Panc1 (cell line): ENCODE data around the gene DLGAP1. TPM values are rescaled to one million over a fixed set of nuclear protein-coding genes. Genes with fewer than 3 reads are reported as not detected.

ENCODE experiments used
- ATAC-seq: fragments of 200-7000 bp; cut with Tn5 transposase; 2 replicates; pipeline ENCODE4 v1.9.1; 2020; ENCODE audit warnings: mild to moderate bottlenecking, moderate library complexity
- BruUV-seq: library from RNA; stranded (reverse); fragments of 400-500 nt; replicated peaks from 2 replicates; lab custom pipeline; 2021; lab: Mats Ljungman, UMichigan
- CTCF ChIA-PET: fragments of 300-600 bp; sonication (Branson Sonifier 250); formaldehyde crosslinking; loops from one replicate; lab custom pipeline; 2022; ENCODE audit warnings: antibody characterized with exemption; lab: Charles Lee
- POLR2A ChIA-PET: fragments of 300-600 bp; sonication (Branson Sonifier 250); formaldehyde crosslinking; loops from one replicate; lab custom pipeline; 2022; ENCODE audit warnings: antibody characterized with exemption; lab: Charles Lee
- DNase-seq: peaks from one replicate; pipeline ENCODE4 v3.0.0-alpha.2; 2010; ENCODE audit warnings: low read depth, low spot score
- H3K27ac ChIP-seq: 2 replicates; pipeline ENCODE4 v1.5.1; 2011; ENCODE audit warnings: mild to moderate bottlenecking, low read length, inconsistent platforms
- H3K27me3 ChIP-seq: fragments of 200-500 bp; sonication (Bioruptor generic); 2 replicates; pipeline ENCODE4 v1.6.0; 2014; ENCODE audit warnings: low read length, inconsistent platforms; ENCODE audit not compliant: control insufficient read depth, insufficient read depth
- H3K36me3 ChIP-seq: fragments of 200-500 bp; sonication (Bioruptor generic); 2 replicates; pipeline ENCODE4 v1.5.1; 2014; ENCODE audit warnings: inconsistent platforms, mild to moderate bottlenecking, low read length, moderate library complexity; ENCODE audit not compliant: control insufficient read depth, insufficient read depth
- H3K4me1 ChIP-seq: 2 replicates; pipeline ENCODE4 v1.5.1; 2011; ENCODE audit warnings: inconsistent platforms, mild to moderate bottlenecking, low read length, moderate library complexity; ENCODE audit not compliant: control insufficient read depth, insufficient read depth
- H3K4me3 ChIP-seq, 2 experiments: 2 replicates each; pipeline ENCODE4 v1.5.1; 2011 to 2012; ENCODE audit warnings: low read depth in 2 of 2, low read length in 2 of 2, mild to moderate bottlenecking in 2 of 2, inconsistent platforms in 1 of 2, moderate library complexity in 1 of 2
- H3K9me3 ChIP-seq: fragments of 200-500 bp; sonication (Bioruptor generic); 2 replicates; pipeline ENCODE4 v1.5.1; 2014; ENCODE audit warnings: low read depth, mild to moderate bottlenecking, inconsistent platforms, low read length, moderate library complexity; ENCODE audit not compliant: control insufficient read depth, insufficient read depth
- POLR2AphosphoS5 ChIP-seq: IDR thresholded peaks from 2 replicates; pipeline ENCODE4 v1.6.1; 2012; ENCODE audit warnings: mild to moderate bottlenecking, low read depth, low read length, moderate library complexity
- SIN3A ChIP-seq: IDR thresholded peaks from 2 replicates; pipeline ENCODE4 v1.6.1; 2012; ENCODE audit warnings: low read depth, mild to moderate bottlenecking, low read length, moderate library complexity, borderline replicate concordance; ENCODE audit not compliant: insufficient read depth
- TCF7L2 ChIP-seq: IDR thresholded peaks from 2 replicates; pipeline ENCODE4 v1.6.1; 2011; ENCODE audit warnings: mild to moderate bottlenecking, low read depth, low read length, inconsistent platforms
- in situ Hi-C: cut with HindIII; loops from 2 replicates; pipeline ENCODE4 v1.10.0; 2016; ENCODE audit warnings: low sequenced_read_pairs, low pct_unique_long_range_greater_than_20kb
- intact Hi-C: fragments of 100-400 bp; cut with micrococcal nuclease; formaldehyde crosslinking; loops from one replicate; pipeline ENCODE4 v1.10.0; 2022; ENCODE audit not compliant: unreplicated experiment
- total RNA-seq: library from RNA; stranded (reverse); gene quantifications from one replicate; pipeline ENCODE4 v1.2.1, GENCODE V29; 2021; ENCODE audit not compliant: unreplicated experiment
- TF ChIP-seq, protein P1 (sequence below), 2 experiments: IDR thresholded peaks; 2 replicates each; pipeline ENCODE4 v1.6.1; 2011 to 2012; ENCODE audit warnings: low read depth in 2 of 2, control low read depth in 1 of 2, low read length in 1 of 2, mild to moderate bottlenecking in 1 of 2, moderate library complexity in 1 of 2; ENCODE audit not compliant: insufficient read depth in 1 of 2
- TF ChIP-seq, protein P2 (sequence below): fragments of 450-650 bp; IDR thresholded peaks from 2 replicates; pipeline ENCODE4 v1.5.1; 2017; ENCODE audit warnings: mild to moderate bottlenecking

The DLGAP1 gene
- total RNA-seq, 1 experiment from 2014 or later: 1.8 TPM

DNA sequence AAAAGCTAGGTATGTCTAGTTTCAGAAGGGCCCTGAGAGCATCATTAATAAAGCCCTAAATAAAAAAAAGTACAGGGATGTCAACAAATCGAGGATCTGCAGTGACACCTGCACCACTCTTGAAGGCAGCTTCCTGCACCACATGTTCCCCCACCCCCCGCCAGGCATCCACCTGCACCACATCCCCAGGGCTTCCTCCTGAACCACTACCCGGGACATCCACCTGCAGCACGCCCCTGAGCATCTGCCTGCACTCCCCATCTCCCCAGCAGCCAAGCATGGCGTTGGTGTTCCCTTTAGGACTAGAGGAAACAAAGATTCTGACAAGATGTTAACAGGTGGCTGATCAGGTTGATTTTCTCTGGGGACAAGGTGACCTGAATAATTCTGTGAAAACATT is 55.2 kb downstream of the DLGAP1 start:
- ATAC-seq (no peak), DNase-seq (no peak)
- POLR2A ChIA-PET: no interaction called here
- CTCF ChIA-PET: no interaction called here
- no peaks in the 10 kb centered on the region for H3K9me3 ChIP-seq
- H3K4me1 ChIP-seq: no peaks in the 10 kb centered on the region; the same call in 1 of the 2 replicates
- H3K4me3 ChIP-seq: no peak overlapping the region
- in situ Hi-C loops: no loop called here
- no peaks in the 10 kb centered on the region for H3K36me3 ChIP-seq
- no peaks in the 10 kb centered on the region for H3K27me3 ChIP-seq
- intact Hi-C loops: no loop called here
- TF ChIP-seq TCF7L2: no peak
- TF ChIP-seq, protein P1, sequence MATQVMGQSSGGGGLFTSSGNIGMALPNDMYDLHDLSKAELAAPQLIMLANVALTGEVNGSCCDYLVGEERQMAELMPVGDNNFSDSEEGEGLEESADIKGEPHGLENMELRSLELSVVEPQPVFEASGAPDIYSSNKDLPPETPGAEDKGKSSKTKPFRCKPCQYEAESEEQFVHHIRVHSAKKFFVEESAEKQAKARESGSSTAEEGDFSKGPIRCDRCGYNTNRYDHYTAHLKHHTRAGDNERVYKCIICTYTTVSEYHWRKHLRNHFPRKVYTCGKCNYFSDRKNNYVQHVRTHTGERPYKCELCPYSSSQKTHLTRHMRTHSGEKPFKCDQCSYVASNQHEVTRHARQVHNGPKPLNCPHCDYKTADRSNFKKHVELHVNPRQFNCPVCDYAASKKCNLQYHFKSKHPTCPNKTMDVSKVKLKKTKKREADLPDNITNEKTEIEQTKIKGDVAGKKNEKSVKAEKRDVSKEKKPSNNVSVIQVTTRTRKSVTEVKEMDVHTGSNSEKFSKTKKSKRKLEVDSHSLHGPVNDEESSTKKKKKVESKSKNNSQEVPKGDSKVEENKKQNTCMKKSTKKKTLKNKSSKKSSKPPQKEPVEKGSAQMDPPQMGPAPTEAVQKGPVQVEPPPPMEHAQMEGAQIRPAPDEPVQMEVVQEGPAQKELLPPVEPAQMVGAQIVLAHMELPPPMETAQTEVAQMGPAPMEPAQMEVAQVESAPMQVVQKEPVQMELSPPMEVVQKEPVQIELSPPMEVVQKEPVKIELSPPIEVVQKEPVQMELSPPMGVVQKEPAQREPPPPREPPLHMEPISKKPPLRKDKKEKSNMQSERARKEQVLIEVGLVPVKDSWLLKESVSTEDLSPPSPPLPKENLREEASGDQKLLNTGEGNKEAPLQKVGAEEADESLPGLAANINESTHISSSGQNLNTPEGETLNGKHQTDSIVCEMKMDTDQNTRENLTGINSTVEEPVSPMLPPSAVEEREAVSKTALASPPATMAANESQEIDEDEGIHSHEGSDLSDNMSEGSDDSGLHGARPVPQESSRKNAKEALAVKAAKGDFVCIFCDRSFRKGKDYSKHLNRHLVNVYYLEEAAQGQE (IDR thresholded peaks at IDR 0.05; ENCODE audit: insufficient read depth in 1 of 2, low read depth in 2 of 2, low read length in 1 of 2): no peak
- TF ChIP-seq, protein P2, sequence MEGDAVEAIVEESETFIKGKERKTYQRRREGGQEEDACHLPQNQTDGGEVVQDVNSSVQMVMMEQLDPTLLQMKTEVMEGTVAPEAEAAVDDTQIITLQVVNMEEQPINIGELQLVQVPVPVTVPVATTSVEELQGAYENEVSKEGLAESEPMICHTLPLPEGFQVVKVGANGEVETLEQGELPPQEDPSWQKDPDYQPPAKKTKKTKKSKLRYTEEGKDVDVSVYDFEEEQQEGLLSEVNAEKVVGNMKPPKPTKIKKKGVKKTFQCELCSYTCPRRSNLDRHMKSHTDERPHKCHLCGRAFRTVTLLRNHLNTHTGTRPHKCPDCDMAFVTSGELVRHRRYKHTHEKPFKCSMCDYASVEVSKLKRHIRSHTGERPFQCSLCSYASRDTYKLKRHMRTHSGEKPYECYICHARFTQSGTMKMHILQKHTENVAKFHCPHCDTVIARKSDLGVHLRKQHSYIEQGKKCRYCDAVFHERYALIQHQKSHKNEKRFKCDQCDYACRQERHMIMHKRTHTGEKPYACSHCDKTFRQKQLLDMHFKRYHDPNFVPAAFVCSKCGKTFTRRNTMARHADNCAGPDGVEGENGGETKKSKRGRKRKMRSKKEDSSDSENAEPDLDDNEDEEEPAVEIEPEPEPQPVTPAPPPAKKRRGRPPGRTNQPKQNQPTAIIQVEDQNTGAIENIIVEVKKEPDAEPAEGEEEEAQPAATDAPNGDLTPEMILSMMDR: no peak
- no peak for TF ChIP-seq POLR2AphosphoS5
- TF ChIP-seq SIN3A: no peak
- BruUV-seq: no TSS peak
- H3K27ac ChIP-seq: no peak overlapping the region

DNA sequence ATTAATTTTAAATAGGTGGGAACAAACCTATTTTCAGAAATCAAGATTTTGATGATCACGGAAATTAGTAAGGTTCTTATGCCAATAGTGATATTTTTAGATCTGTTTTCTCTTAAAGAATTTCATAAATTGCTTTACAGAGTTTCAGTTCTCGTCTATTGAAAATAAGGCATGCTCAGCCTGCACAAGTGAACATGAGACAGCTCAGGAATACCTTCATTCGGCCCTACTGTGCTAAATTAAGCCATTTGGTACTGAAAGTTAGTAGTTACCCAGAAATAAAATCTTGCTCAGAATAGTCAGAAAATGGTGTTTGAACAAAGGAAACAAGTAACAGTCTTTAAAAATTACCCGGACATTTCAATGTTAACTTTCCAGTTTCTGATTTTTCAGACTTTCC is 60.4 kb downstream of the DLGAP1 start:
- in situ Hi-C loops: no loop called here
- Histone ChIP-seq H3K9me3 (no peaks in the 10 kb centered on the region), H3K4me1 (no peaks in the 10 kb centered on the region), H3K4me3 (no peak overlapping the region), H3K27ac (no peak overlapping the region), H3K27me3 (no peaks in the 10 kb centered on the region), H3K36me3 (no peaks in the 10 kb centered on the region)
- CTCF ChIA-PET: no interaction called here
- DNase-seq (no peak), ATAC-seq (no peak)
- POLR2A ChIA-PET: no interaction called here
- BruUV-seq: no TSS peak
- intact Hi-C loops: no loop called here
- TF ChIP-seq, protein P1 (IDR thresholded peaks at IDR 0.05; ENCODE audit: insufficient read depth in 1 of 2, low read depth in 2 of 2, low read length in 1 of 2): no peak
- TF ChIP-seq POLR2AphosphoS5 (no peak), TCF7L2 (no peak), SIN3A (no peak)
- TF ChIP-seq, protein P2: no peak
